HS-27A (cell line): ENCODE results near the gene UNC13A.
"Not testable (repeated sequence)": the region's sequence is repeated elsewhere in the genome, so short reads cannot be mapped to it uniquely, and the experiment has no call there.

Experiments
- DNase-seq: peaks from one replicate; pipeline ENCODE4 v3.0.0-alpha.2; 2012; ENCODE audit warnings: low read depth, missing footprints

Gene UNC13A

GRCh38 chr19:17570291-17570690 is 117.9 kb downstream of the UNC13A start:
- DNase-seq: not testable (repeated sequence)

- no peak for DNase-seq
Measured at GRCh38 chr19:17567940-17568339, 120.2 kb downstream of the UNC13A start.

- DNase-seq: no peak
Measured at GRCh38 chr19:17565611-17566010, 122.5 kb downstream of the UNC13A start.

GRCh38 chr19:17564781-17565180 is 123.4 kb downstream of the UNC13A start:
- no peak for DNase-seq

- no peak for DNase-seq
Measured at GRCh38 chr19:17562561-17562960, 125.6 kb downstream of the UNC13A start.

- DNase-seq: no peak
Measured at GRCh38 chr19:17562097-17562496, 126.1 kb downstream of the UNC13A start.

- DNase-seq: peak; percentile 85
Measured at GRCh38 chr19:17560205-17560595, 128.0 kb downstream of the UNC13A start.

GRCh38 chr19:17557466-17557865 is 130.7 kb downstream of the UNC13A start:
- DNase-seq: no peak

GRCh38 chr19:17556995-17557394 is 131.2 kb downstream of the UNC13A start:
- no peak for DNase-seq

- no peak for DNase-seq
Measured at GRCh38 chr19:17555929-17556813, 132.0 kb downstream of the UNC13A start.

- peak; percentile 89 for DNase-seq
Measured at GRCh38 chr19:17555480-17555928, 132.7 kb downstream of the UNC13A start, which contains the start of gene COLGALT1. COLGALT1 (plus strand) TSS chr19:17555649; CDS start chr19:17555714, 65 bp downstream.

GRCh38 chr19:17554968-17555479 is 133.1 kb downstream of the UNC13A start:
- DNase-seq: no peak

- no peak for DNase-seq
Measured at GRCh38 chr19:17553256-17553655, 134.9 kb downstream of the UNC13A start.

- not testable (repeated sequence) for DNase-seq
Measured at GRCh38 chr19:17552735-17553134, 135.4 kb downstream of the UNC13A start.
